Fibroblast of lung (primary cell): ENCODE results near the gene RADIL. TPM values are rescaled to one million over a fixed set of nuclear protein-coding genes. Genes with fewer than 3 reads are reported as not detected.

Experiments
- DNase-seq, 2 donors: peaks; one replicate each; pipeline versions ENCODE4 v3.0.0 to v3.0.0-alpha.2; 2010; ENCODE audit warnings: low read depth in 2 of 2
- H2AFZ ChIP-seq: 2 replicates; pipeline ENCODE4 v1.5.1; 2012; ENCODE audit warnings: low read length, control low read depth, inconsistent platforms
- H3K27ac ChIP-seq: 2 replicates; pipeline ENCODE4 v1.5.1; 2011; ENCODE audit warnings: low read length, control low read depth; ENCODE audit not compliant: insufficient read depth
- H3K27me3 ChIP-seq: 2 replicates; pipeline ENCODE4 v1.5.1; 2011; ENCODE audit warnings: mild to moderate bottlenecking, low read length; ENCODE audit not compliant: control insufficient read depth, insufficient read depth
- H3K36me3 ChIP-seq: 2 replicates; pipeline ENCODE4 v1.5.1; 2011; ENCODE audit warnings: low read length; ENCODE audit not compliant: control insufficient read depth, insufficient read depth
- H3K4me1 ChIP-seq: 2 replicates; pipeline ENCODE4 v1.5.1; 2011; ENCODE audit warnings: low read length; ENCODE audit not compliant: control insufficient read depth, insufficient read depth; ENCODE audit errors: extremely low read depth
- H3K4me2 ChIP-seq: 2 replicates; pipeline ENCODE4 v1.5.1; 2011; ENCODE audit warnings: low read length, control low read depth; ENCODE audit not compliant: insufficient read depth; ENCODE audit errors: extremely low read depth
- H3K4me3 ChIP-seq, 4 experiments: fragments of 200-600 bp in 1 of 4; sonication (generic) in 1 of 4; replicated peaks in 1 of 4; 2 replicates each; pipeline ENCODE4 v1.5.1; 2011 to 2016; ENCODE audit warnings: low read length in 4 of 4, low read depth in 3 of 4, mild to moderate bottlenecking in 3 of 4, control low read depth in 2 of 4, inconsistent platforms in 1 of 4, mixed read lengths in 1 of 4; ENCODE audit not compliant: insufficient read depth in 1 of 4; ENCODE audit errors: control extremely low read depth in 1 of 4
- H3K79me2 ChIP-seq: 2 replicates; pipeline ENCODE4 v1.5.1; 2012; ENCODE audit warnings: mild to moderate bottlenecking, low read length, inconsistent platforms; ENCODE audit not compliant: control insufficient read depth, insufficient read depth
- H3K9ac ChIP-seq: 2 replicates; pipeline ENCODE4 v1.5.1; 2011; ENCODE audit warnings: mild to moderate bottlenecking, low read length, control low read depth; ENCODE audit not compliant: insufficient read depth
- H3K9me3 ChIP-seq: 2 replicates; pipeline ENCODE4 v1.5.1; 2012; ENCODE audit warnings: low read depth, low read length; ENCODE audit not compliant: control insufficient read depth, insufficient read depth
- H4K20me1 ChIP-seq: 2 replicates; pipeline ENCODE4 v1.5.1; 2011; ENCODE audit warnings: low read length; ENCODE audit not compliant: control insufficient read depth, insufficient read depth; ENCODE audit errors: extremely low read depth
- EZH2 ChIP-seq: IDR thresholded peaks from 2 replicates; pipeline ENCODE4 v1.5.1; 2012; ENCODE audit warnings: low read length, control low read depth, mild to moderate bottlenecking; ENCODE audit errors: missing control alignments
- polyA plus RNA-seq, 2 donors: library from polyadenylated mRNA; depleted of rRNA in 1 of 2; stranded (reverse) in 1 of 2; unstranded in 1 of 2; fragments of >200 nt; gene quantifications; 2 replicates each; pipeline ENCODE4 v1.2.1, GENCODE V29; 2011 to 2012; ENCODE audit warnings: missing spikeins in 1 of 2
- total RNA-seq: library from RNA; depleted of rRNA; stranded (reverse); fragments of >200 nt; gene quantifications from 2 replicates; pipeline ENCODE4 v1.2.1, GENCODE V29; 2014
- TF ChIP-seq, protein P1 (sequence below), 2 donors: IDR thresholded peaks in 1 of 2; conservative IDR thresholded peaks in 1 of 2; 1 replicate in 1 of 2; 2 replicates in 1 of 2; pipeline ENCODE4 v1.5.1; 2011 to 2012; ENCODE audit warnings: low read length in 2 of 2, control low read depth in 1 of 2, inconsistent platforms in 1 of 2, low read depth in 1 of 2, mild to moderate bottlenecking in 1 of 2

RADIL gene
- total and polyA plus RNA-seq, 2 donors (not counting 1 experiment from before 2014, with no cell fraction given) = 0.33 to 0.85 TPM

DNA sequence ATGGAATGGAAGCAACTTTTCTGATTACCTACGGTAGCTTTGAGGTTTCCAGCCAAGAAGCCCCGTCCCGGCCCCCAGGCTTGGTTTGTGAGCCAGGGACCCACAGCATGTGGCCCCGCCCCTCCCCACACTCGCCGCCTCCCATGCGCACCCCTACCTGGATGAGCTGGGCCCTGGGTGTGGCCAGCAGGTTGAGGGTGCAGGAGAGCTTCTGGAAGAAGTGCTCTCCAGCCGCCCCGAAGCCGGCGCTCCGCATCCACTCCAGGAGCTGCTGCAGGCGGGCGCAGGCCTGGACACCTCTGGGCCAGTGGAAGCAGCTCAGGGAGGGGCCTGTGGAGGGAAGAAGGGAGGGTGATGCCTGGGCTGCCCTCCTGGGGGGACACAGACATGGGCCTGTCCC lies 68.4 kb downstream of the RADIL start:
- no peak overlapping the region for H3K4me2 ChIP-seq
- no peak overlapping the region for H3K4me3 ChIP-seq
- H3K9me3 ChIP-seq = no peaks in the 10 kb centered on the region
- no peaks in the 10 kb centered on the region for H4K20me1 ChIP-seq
- H3K79me2 ChIP-seq = no peaks in the 10 kb centered on the region
- DNase-seq = no peak
- TF ChIP-seq EZH2 = no peak
- TF ChIP-seq, protein P1, sequence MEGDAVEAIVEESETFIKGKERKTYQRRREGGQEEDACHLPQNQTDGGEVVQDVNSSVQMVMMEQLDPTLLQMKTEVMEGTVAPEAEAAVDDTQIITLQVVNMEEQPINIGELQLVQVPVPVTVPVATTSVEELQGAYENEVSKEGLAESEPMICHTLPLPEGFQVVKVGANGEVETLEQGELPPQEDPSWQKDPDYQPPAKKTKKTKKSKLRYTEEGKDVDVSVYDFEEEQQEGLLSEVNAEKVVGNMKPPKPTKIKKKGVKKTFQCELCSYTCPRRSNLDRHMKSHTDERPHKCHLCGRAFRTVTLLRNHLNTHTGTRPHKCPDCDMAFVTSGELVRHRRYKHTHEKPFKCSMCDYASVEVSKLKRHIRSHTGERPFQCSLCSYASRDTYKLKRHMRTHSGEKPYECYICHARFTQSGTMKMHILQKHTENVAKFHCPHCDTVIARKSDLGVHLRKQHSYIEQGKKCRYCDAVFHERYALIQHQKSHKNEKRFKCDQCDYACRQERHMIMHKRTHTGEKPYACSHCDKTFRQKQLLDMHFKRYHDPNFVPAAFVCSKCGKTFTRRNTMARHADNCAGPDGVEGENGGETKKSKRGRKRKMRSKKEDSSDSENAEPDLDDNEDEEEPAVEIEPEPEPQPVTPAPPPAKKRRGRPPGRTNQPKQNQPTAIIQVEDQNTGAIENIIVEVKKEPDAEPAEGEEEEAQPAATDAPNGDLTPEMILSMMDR (conservative IDR thresholded peaks at IDR 0.05 in 1 of 2, IDR thresholded peaks at IDR 0.05 in 1 of 2; ENCODE audit: low read depth in 1 of 2, low read length in 2 of 2) = no peak
- H3K9ac ChIP-seq = no peak overlapping the region
- no peaks in the 10 kb centered on the region for H3K27me3 ChIP-seq
- no peak overlapping the region for H2AFZ ChIP-seq
- no peaks in the 10 kb centered on the region for H3K36me3 ChIP-seq
- no peak overlapping the region for H3K27ac ChIP-seq
- no peaks in the 10 kb centered on the region for H3K4me1 ChIP-seq

DNA sequence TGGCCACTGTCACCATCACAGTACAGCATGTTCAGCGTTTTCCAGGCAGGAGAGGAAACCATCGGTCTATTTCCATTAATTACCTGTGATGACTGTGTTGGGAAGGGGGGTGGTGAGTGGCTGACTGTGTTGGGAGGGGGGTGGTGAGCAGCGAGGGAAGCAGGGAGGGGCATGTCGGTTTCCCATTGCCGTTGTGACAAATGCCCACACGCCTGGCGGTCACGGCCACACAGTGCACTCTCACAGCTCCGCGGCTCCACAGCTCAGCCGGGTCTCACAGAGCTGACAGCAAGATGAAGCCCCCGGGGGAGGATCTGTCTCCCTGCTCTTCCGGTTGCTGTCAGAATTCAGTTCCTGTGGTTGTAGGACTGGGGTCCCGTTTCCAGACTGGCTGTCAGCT lies 69.1 kb downstream of the RADIL start:
- TF ChIP-seq, protein P1 (conservative IDR thresholded peaks at IDR 0.05 in 1 of 2, IDR thresholded peaks at IDR 0.05 in 1 of 2; ENCODE audit: low read depth in 1 of 2, low read length in 2 of 2) = no peak
- TF ChIP-seq EZH2 = no peak
- no peaks in the 10 kb centered on the region for H3K79me2 ChIP-seq
- H3K36me3 ChIP-seq = no peaks in the 10 kb centered on the region
- H3K4me1 ChIP-seq = no peaks in the 10 kb centered on the region
- H3K4me3 ChIP-seq = no peak overlapping the region
- H4K20me1 ChIP-seq = no peaks in the 10 kb centered on the region
- DNase-seq = no peak
- no peak overlapping the region for H2AFZ ChIP-seq
- H3K9ac ChIP-seq = no peak overlapping the region
- H3K4me2 ChIP-seq = no peak overlapping the region
- no peaks in the 10 kb centered on the region for H3K9me3 ChIP-seq
- H3K27me3 ChIP-seq = no peaks in the 10 kb centered on the region
- H3K27ac ChIP-seq = no peak overlapping the region

DNA sequence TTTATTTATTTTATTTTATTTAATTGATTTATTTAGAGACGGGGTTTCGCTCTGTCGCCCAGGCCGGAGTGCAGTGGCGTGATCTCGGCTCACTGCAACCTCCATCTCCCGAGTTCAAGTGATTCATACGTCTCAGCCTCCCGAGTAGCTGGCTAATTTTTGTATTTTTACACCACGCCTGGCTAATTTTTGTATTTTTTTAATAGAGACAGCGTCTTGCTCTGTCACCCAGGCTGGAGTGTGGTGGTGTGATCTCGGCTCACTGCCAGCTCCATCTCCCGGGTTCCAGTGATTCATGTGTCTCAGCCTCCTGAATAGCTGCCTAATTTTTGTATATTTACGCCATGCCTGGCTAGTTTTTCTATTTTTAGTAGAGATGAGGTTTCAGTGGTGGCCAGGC lies 73.8 kb downstream of the RADIL start:
- H3K27ac ChIP-seq = no peak overlapping the region
- no peak for TF ChIP-seq EZH2
- TF ChIP-seq, protein P1 (conservative IDR thresholded peaks at IDR 0.05 in 1 of 2, IDR thresholded peaks at IDR 0.05 in 1 of 2; ENCODE audit: low read depth in 1 of 2, low read length in 2 of 2) = no peak
- no peak overlapping the region for H3K4me2 ChIP-seq
- H3K27me3 ChIP-seq = peaks cover 5% of the 10 kb centered on the region
- H3K9me3 ChIP-seq = no peaks in the 10 kb centered on the region
- no peak overlapping the region for H3K4me3 ChIP-seq
- H3K79me2 ChIP-seq = no peaks in the 10 kb centered on the region
- no peak overlapping the region for H3K9ac ChIP-seq
- DNase-seq = peak in 1 of 2 donors; percentile 27
- no peak overlapping the region for H2AFZ ChIP-seq
- no peaks in the 10 kb centered on the region for H4K20me1 ChIP-seq
- no peaks in the 10 kb centered on the region for H3K4me1 ChIP-seq
- no peaks in the 10 kb centered on the region for H3K36me3 ChIP-seq
